ENCODE results near the gene KMT2E.

GRCh38 chr7:105133986-105134655 lies 120.1 kb downstream of the KMT2E start:
- TF ChIP-seq RARB (CRISPR knock-in tag; IDR thresholded peaks at IDR 0.05) (no peak), PPARA (CRISPR knock-in tag; IDR thresholded peaks at IDR 0.05; ENCODE audit: borderline replicate concordance) (no peak), ARNTL (CRISPR knock-in tag; IDR thresholded peaks at IDR 0.05; ENCODE audit: borderline replicate concordance, low read depth) (no peak), GLIS3 (CRISPR knock-in tag; IDR thresholded peaks at IDR 0.05) (no peak)
- TF ChIP-seq, protein P1, sequence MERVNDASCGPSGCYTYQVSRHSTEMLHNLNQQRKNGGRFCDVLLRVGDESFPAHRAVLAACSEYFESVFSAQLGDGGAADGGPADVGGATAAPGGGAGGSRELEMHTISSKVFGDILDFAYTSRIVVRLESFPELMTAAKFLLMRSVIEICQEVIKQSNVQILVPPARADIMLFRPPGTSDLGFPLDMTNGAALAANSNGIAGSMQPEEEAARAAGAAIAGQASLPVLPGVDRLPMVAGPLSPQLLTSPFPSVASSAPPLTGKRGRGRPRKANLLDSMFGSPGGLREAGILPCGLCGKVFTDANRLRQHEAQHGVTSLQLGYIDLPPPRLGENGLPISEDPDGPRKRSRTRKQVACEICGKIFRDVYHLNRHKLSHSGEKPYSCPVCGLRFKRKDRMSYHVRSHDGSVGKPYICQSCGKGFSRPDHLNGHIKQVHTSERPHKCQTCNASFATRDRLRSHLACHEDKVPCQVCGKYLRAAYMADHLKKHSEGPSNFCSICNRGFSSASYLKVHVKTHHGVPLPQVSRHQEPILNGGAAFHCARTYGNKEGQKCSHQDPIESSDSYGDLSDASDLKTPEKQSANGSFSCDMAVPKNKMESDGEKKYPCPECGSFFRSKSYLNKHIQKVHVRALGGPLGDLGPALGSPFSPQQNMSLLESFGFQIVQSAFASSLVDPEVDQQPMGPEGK (CRISPR knock-in tag; IDR thresholded peaks at IDR 0.05; ENCODE audit: borderline replicate concordance): no peak
- TF ChIP-seq, protein P2, sequence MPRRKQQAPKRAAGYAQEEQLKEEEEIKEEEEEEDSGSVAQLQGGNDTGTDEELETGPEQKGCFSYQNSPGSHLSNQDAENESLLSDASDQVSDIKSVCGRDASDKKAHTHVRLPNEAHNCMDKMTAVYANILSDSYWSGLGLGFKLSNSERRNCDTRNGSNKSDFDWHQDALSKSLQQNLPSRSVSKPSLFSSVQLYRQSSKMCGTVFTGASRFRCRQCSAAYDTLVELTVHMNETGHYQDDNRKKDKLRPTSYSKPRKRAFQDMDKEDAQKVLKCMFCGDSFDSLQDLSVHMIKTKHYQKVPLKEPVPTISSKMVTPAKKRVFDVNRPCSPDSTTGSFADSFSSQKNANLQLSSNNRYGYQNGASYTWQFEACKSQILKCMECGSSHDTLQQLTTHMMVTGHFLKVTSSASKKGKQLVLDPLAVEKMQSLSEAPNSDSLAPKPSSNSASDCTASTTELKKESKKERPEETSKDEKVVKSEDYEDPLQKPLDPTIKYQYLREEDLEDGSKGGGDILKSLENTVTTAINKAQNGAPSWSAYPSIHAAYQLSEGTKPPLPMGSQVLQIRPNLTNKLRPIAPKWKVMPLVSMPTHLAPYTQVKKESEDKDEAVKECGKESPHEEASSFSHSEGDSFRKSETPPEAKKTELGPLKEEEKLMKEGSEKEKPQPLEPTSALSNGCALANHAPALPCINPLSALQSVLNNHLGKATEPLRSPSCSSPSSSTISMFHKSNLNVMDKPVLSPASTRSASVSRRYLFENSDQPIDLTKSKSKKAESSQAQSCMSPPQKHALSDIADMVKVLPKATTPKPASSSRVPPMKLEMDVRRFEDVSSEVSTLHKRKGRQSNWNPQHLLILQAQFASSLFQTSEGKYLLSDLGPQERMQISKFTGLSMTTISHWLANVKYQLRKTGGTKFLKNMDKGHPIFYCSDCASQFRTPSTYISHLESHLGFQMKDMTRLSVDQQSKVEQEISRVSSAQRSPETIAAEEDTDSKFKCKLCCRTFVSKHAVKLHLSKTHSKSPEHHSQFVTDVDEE (CRISPR knock-in tag; IDR thresholded peaks at IDR 0.05): no peak

Measured in SK-N-SH treated with all-trans-retinoic acid at 6 μM for 48 hours (cell line).